BJ (cell line): ENCODE data around the gene HEMGN. TPM values are rescaled to one million over a fixed set of nuclear protein-coding genes. Genes with fewer than 3 reads are reported as not detected.

Source experiments
- CTCF ChIA-PET: fragments of 350-600 bp; formaldehyde crosslinking; extraction: SDS; loops from one replicate; lab custom pipeline; 2021; ENCODE audit warnings: antibody characterized with exemption, inconsistent platforms; lab: Yijun Ruan, JAX
- POLR2A ChIA-PET: fragments of 300-600 bp; sonication (Branson Sonifier 250); formaldehyde crosslinking; extraction: SDS; loops from one replicate; lab custom pipeline; 2021; ENCODE audit warnings: antibody characterized with exemption; lab: Charles Lee
- DNase-seq: peaks from one replicate; pipeline ENCODE4 v3.0.0-alpha.2; 2011; ENCODE audit warnings: low read depth
- H3K27me3 ChIP-seq: 2 replicates; pipeline ENCODE4 v1.6.0; 2011; ENCODE audit warnings: low read length; ENCODE audit not compliant: control insufficient read depth, insufficient read depth
- H3K36me3 ChIP-seq: 2 replicates; pipeline ENCODE4 v1.5.1; 2011; ENCODE audit warnings: low read length; ENCODE audit not compliant: control insufficient read depth, insufficient read depth
- H3K4me3 ChIP-seq: 2 replicates; pipeline ENCODE4 v1.5.1; 2011; ENCODE audit warnings: low read depth, mild to moderate bottlenecking, control low read depth, low read length
- polyA plus RNA-seq: library from polyadenylated mRNA; depleted of rRNA; stranded (reverse); fragments of >200 nt; gene quantifications from 2 replicates; pipeline ENCODE4 v1.2.3, GENCODE V29; 2011
- TF ChIP-seq, protein P1 (sequence below): IDR thresholded peaks from 2 replicates; pipeline ENCODE4 v1.5.1; 2011; ENCODE audit warnings: low read depth, mild to moderate bottlenecking, control low read depth, inconsistent platforms, low read length, moderate library complexity; ENCODE audit not compliant: insufficient read depth

The HEMGN gene
- polyA plus RNA-seq, 1 experiment, result not detected

DNA sequence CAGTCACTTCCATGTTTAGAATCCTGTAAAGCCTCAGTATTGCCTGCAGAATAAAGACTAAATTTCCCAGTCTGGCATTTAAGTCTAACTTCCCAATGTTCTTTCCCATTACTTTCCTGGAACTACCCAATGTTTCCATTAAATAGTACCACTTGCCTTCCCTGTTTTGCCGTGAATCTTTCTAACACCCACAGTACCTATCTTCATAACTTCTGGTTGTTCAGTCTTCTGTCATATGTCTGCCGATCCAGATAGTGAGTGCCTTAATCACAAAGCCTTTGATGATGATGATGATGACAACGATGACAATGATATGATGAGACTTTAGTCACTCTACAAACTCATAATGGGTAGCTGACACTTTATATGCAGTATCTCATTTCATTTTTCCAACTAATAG is 6.6 kb upstream of the HEMGN start:
- TF ChIP-seq, protein P1, sequence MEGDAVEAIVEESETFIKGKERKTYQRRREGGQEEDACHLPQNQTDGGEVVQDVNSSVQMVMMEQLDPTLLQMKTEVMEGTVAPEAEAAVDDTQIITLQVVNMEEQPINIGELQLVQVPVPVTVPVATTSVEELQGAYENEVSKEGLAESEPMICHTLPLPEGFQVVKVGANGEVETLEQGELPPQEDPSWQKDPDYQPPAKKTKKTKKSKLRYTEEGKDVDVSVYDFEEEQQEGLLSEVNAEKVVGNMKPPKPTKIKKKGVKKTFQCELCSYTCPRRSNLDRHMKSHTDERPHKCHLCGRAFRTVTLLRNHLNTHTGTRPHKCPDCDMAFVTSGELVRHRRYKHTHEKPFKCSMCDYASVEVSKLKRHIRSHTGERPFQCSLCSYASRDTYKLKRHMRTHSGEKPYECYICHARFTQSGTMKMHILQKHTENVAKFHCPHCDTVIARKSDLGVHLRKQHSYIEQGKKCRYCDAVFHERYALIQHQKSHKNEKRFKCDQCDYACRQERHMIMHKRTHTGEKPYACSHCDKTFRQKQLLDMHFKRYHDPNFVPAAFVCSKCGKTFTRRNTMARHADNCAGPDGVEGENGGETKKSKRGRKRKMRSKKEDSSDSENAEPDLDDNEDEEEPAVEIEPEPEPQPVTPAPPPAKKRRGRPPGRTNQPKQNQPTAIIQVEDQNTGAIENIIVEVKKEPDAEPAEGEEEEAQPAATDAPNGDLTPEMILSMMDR, result no peak
- POLR2A ChIA-PET, result no interaction called here
- CTCF ChIA-PET, result interaction anchor here (1.0 to 3.2 kb wide), 2 partner anchors 21 kb away, joined by 3 to 13 read pairs; partner anchors contain the start of gene TRMO
- no peak for DNase-seq
- Histone ChIP-seq H3K4me3 (no peak overlapping the region), H3K36me3 (no peaks in the 10 kb centered on the region), H3K27me3 (peaks cover 15% of the 10 kb centered on the region)

DNA sequence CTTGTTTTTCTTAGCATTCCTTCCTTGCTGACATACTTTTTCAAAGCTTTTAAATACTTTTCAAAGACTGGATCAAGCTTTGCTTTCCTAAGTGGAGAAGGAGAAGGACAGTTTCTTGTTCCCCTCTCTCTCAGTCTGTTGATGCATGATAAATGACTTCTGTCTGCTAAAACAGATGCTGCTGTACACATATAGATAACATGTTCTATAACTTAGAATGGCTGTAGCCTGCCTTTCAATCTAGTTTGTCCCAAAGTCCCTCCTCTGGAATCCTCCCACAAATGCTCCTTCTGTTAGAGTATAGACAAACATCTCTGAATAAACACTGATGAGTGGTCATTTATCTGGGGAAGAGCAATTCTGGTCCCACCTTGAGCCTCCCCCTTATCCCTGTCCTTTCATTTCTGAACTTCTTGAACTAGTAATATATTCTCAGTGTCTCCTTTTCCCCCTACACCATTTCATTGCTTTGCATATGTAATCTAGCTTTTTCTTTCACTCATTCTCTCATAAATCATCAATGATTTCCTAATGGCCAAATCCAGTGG is 5.4 kb upstream of the HEMGN start:
- CTCF ChIA-PET, result interaction anchor here (1.0 to 3.2 kb wide), 2 partner anchors 16 to 20 kb away, joined by 3 to 13 read pairs; partner anchors contain the start of gene TRMO
- peaks cover 17% of the 10 kb centered on the region for H3K27me3 ChIP-seq
- POLR2A ChIA-PET, result no interaction called here
- H3K4me3 ChIP-seq, result no peak overlapping the region
- H3K36me3 ChIP-seq, result no peaks in the 10 kb centered on the region
- TF ChIP-seq, protein P1, result no peak
- DNase-seq, result no peak

DNA sequence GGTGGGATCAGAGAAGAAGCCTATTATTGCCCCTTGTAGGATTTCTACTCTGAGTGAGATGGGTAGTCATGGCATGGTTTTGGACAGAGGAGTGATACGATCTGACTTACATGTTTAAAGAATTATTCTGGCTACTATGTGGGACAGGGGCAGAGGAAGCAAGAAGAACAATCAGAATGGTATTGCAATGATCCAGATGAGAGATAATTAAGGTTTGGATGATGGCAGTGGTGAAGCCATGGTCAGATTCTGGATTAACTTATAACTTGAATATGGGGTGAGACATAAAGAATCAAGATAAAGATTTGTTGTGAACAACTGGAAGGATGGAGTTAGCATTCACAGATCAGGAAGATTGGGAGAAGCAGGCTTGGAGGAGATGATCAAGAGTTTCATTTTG is 3.4 kb upstream of the HEMGN start:
- Histone ChIP-seq H3K4me3 (no peak overlapping the region), H3K27me3 (peaks cover 21% of the 10 kb centered on the region), H3K36me3 (no peaks in the 10 kb centered on the region)
- ChIA-PET POLR2A (no interaction called here), CTCF (interaction anchor here (3.2 kb wide), 1 partner anchor 18 kb away, joined by 13 read pairs; the partner anchor contains the start of gene TRMO)
- TF ChIP-seq, protein P1, result no peak
- no peak for DNase-seq

DNA sequence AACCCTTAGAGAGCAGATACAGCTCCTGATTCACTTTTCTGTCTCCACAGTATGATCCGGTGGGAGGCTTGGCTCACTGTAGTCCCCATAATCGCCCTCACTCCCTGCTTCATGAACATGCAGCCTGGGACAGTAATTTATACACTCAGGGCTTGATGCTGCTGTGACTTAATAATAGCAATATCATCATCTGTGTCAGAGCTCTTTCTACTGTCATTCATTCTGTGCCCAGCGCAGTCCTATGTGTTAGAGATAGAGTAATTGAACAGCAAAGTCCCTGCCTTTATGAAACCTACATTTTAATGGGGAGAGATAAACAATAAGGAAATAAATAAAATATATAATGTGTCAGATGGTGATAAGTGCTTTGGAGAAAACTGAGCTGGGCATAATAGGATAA is 2.8 kb upstream of the HEMGN start:
- Histone ChIP-seq H3K4me3 (no peak overlapping the region), H3K36me3 (no peaks in the 10 kb centered on the region), H3K27me3 (peaks cover 24% of the 10 kb centered on the region)
- ChIA-PET CTCF (interaction anchor here (0.7 kb wide), 1 partner anchor 18 kb away, joined by 3 read pairs; no protein-coding TSS in a partner anchor), POLR2A (no interaction called here)
- TF ChIP-seq, protein P1, result no peak
- no peak for DNase-seq

DNA sequence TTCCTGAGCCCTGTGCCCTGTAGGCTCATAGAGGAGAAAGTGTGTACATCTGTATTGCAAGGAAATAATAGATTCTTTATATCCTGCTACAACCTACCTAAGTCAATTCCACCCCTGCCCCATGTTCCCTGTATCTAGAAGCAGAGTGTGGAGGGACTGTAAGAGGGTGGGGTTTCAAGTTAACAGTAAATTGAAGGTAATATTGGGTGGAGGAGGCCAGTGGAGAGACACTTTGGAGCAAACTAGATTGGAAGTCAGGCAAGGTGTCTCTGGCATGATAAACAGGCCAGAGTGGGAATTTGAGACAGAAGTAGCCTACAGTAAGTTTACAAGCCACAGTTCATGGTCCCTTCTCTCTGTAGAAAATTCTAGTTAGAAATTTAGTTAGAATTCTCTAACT is 2.3 kb upstream of the HEMGN start:
- H3K36me3 ChIP-seq, result no peaks in the 10 kb centered on the region
- ChIA-PET POLR2A (no interaction called here), CTCF (interaction anchor here (0.7 kb wide), 1 partner anchor 18 kb away, joined by 3 read pairs; no protein-coding TSS in a partner anchor)
- TF ChIP-seq, protein P1, result no peak
- no peak for DNase-seq
- H3K4me3 ChIP-seq, result no peak overlapping the region
- peaks cover 29% of the 10 kb centered on the region for H3K27me3 ChIP-seq
